ENCODE data around the gene NOTUM.
A peak's percentile ranks its signal among the peaks of the same experiment; 100 is the strongest.

NOTUM gene

GRCh38 chr17:81911277-81911961 lies 49.6 kb downstream of the NOTUM start, which contains the start of gene PCYT2:
Gene PCYT2 (minus strand): TSS chr17:81911399. CDS start chr17:81911355, 44 bp downstream.
- no peaks in the 10 kb centered on the region for H3K27me3 Mint-ChIP-seq
- peak; percentile 81 to 90 (median 87) for DNase-seq
- peak within 1 kb of the TSS; percentile 75 to 77 for H3K4me3 Mint-ChIP-seq
- peak; percentile 91 for ATAC-seq (replicated peaks)
- H3K4me1 Mint-ChIP-seq (ENCODE audit: low read depth in 2 of 2) = peaks cover 11 to 15% of the 10 kb centered on the region in 2 donors
- peak within 1 kb of the TSS in 1 of 2 donors; percentile 84 for H3K27ac Mint-ChIP-seq
- no peaks in the 10 kb centered on the region for H3K9me3 Mint-ChIP-seq
- peaks cover 43% of the 10 kb centered on the region for H3K36me3 Mint-ChIP-seq (ENCODE audit: insufficient read depth)

GRCh38 chr17:81910840-81911276 lies 50.1 kb downstream of the NOTUM start:
- Mint-ChIP-seq H3K27me3 (no peaks in the 10 kb centered on the region), H3K27ac (no peak overlapping the region), H3K36me3 (ENCODE audit: insufficient read depth) (peaks cover 37% of the 10 kb centered on the region), H3K9me3 (no peaks in the 10 kb centered on the region), H3K4me3 (peak overlapping the region; percentile 71 to 77), H3K4me1 (ENCODE audit: low read depth in 2 of 2) (peaks cover 10 to 14% of the 10 kb centered on the region in 2 donors)
- DNase-seq (no peak), ATAC-seq (replicated peaks) (no peak)

- H3K36me3 Mint-ChIP-seq (ENCODE audit: insufficient read depth) = peaks cover 33% of the 10 kb centered on the region
- no peaks in the 10 kb centered on the region for H3K9me3 Mint-ChIP-seq
- H3K4me3 Mint-ChIP-seq = peak overlapping the region; percentile 71 to 77
- H3K27ac Mint-ChIP-seq = no peak overlapping the region
- peaks cover 8 to 11% of the 10 kb centered on the region in 2 donors for H3K4me1 Mint-ChIP-seq (ENCODE audit: low read depth in 2 of 2)
- H3K27me3 Mint-ChIP-seq = no peaks in the 10 kb centered on the region
- no peak for DNase-seq
- no peak for ATAC-seq (replicated peaks)
Measured at GRCh38 chr17:81909966-81910839, 50.8 kb downstream of the NOTUM start.

GRCh38 chr17:81909231-81909630 lies 51.8 kb downstream of the NOTUM start:
- H3K27me3 Mint-ChIP-seq = no peaks in the 10 kb centered on the region
- ATAC-seq (replicated peaks) (no peak), DNase-seq (no peak)
- H3K4me1 Mint-ChIP-seq (ENCODE audit: low read depth in 2 of 2) = peaks cover 8 to 11% of the 10 kb centered on the region in 2 donors
- no peak overlapping the region for H3K27ac Mint-ChIP-seq
- H3K36me3 Mint-ChIP-seq (ENCODE audit: insufficient read depth) = peaks cover 25% of the 10 kb centered on the region
- no peaks in the 10 kb centered on the region for H3K9me3 Mint-ChIP-seq
- H3K4me3 Mint-ChIP-seq = peak overlapping the region in 1 of 2 donors; percentile 71

GRCh38 chr17:81908793-81909192 lies 52.2 kb downstream of the NOTUM start:
- DNase-seq (no peak), ATAC-seq (replicated peaks) (no peak)
- no peak overlapping the region for H3K4me3 Mint-ChIP-seq
- peaks cover 24% of the 10 kb centered on the region for H3K36me3 Mint-ChIP-seq (ENCODE audit: insufficient read depth)
- peaks cover 8 to 11% of the 10 kb centered on the region in 2 donors for H3K4me1 Mint-ChIP-seq (ENCODE audit: low read depth in 2 of 2)
- no peaks in the 10 kb centered on the region for H3K27me3 Mint-ChIP-seq
- no peaks in the 10 kb centered on the region for H3K9me3 Mint-ChIP-seq
- H3K27ac Mint-ChIP-seq = no peak overlapping the region

GRCh38 chr17:81907219-81908145 lies 53.5 kb downstream of the NOTUM start:
- H3K27me3 Mint-ChIP-seq = no peaks in the 10 kb centered on the region
- H3K9me3 Mint-ChIP-seq = no peaks in the 10 kb centered on the region
- H3K27ac Mint-ChIP-seq = no peak overlapping the region
- H3K4me3 Mint-ChIP-seq = no peak overlapping the region
- peaks cover 8% of the 10 kb centered on the region in 2 donors for H3K4me1 Mint-ChIP-seq (ENCODE audit: low read depth in 2 of 2)
- H3K36me3 Mint-ChIP-seq (ENCODE audit: insufficient read depth) = peaks cover 16% of the 10 kb centered on the region
- DNase-seq = no peak
- ATAC-seq (replicated peaks) = no peak

- Mint-ChIP-seq H3K27ac (no peak overlapping the region), H3K4me3 (no peak overlapping the region), H3K9me3 (no peaks in the 10 kb centered on the region), H3K36me3 (ENCODE audit: insufficient read depth) (peaks cover 12% of the 10 kb centered on the region), H3K4me1 (ENCODE audit: low read depth in 2 of 2) (peaks cover 6% of the 10 kb centered on the region in 2 donors), H3K27me3 (no peaks in the 10 kb centered on the region)
- ATAC-seq (replicated peaks) = no peak
- DNase-seq = no peak
Measured at GRCh38 chr17:81906476-81907218, 54.3 kb downstream of the NOTUM start.

GRCh38 chr17:81905993-81906392 lies 55.0 kb downstream of the NOTUM start:
- Mint-ChIP-seq H3K27ac (no peak overlapping the region), H3K4me1 (ENCODE audit: low read depth in 2 of 2) (peaks cover 4 to 6% of the 10 kb centered on the region in 2 donors), H3K36me3 (ENCODE audit: insufficient read depth) (peaks cover 9% of the 10 kb centered on the region), H3K9me3 (no peaks in the 10 kb centered on the region), H3K27me3 (peaks cover 3 to 6% of the 10 kb centered on the region in 2 donors), H3K4me3 (no peak overlapping the region)
- no peak for ATAC-seq (replicated peaks)
- no peak for DNase-seq

- no peak for DNase-seq
- no peak overlapping the region for H3K27ac Mint-ChIP-seq
- ATAC-seq (replicated peaks) = no peak
- H3K36me3 Mint-ChIP-seq (ENCODE audit: insufficient read depth) = peaks cover 9% of the 10 kb centered on the region
- H3K27me3 Mint-ChIP-seq = peaks cover 8 to 11% of the 10 kb centered on the region in 2 donors
- peaks cover 4 to 10% of the 10 kb centered on the region in 2 donors for H3K4me1 Mint-ChIP-seq (ENCODE audit: low read depth in 2 of 2)
- no peak overlapping the region for H3K4me3 Mint-ChIP-seq
- no peaks in the 10 kb centered on the region for H3K9me3 Mint-ChIP-seq
Measured at GRCh38 chr17:81905424-81905875, 55.5 kb downstream of the NOTUM start.

GRCh38 chr17:81904600-81905423 lies 56.2 kb downstream of the NOTUM start:
- Mint-ChIP-seq H3K36me3 (ENCODE audit: insufficient read depth) (peaks cover 9% of the 10 kb centered on the region), H3K27ac (no peak overlapping the region), H3K4me1 (ENCODE audit: low read depth in 2 of 2) (peaks cover 0 to 7% of the 10 kb centered on the region in 2 donors), H3K27me3 (peaks cover 8 to 12% of the 10 kb centered on the region in 2 donors), H3K4me3 (no peak overlapping the region), H3K9me3 (no peaks in the 10 kb centered on the region)
- no peak for ATAC-seq (replicated peaks)
- DNase-seq = no peak

GRCh38 chr17:81903896-81904599 lies 56.9 kb downstream of the NOTUM start:
- H3K27me3 Mint-ChIP-seq = peaks cover 8 to 12% of the 10 kb centered on the region in 2 donors
- no peaks in the 10 kb centered on the region for H3K9me3 Mint-ChIP-seq
- ATAC-seq (replicated peaks) = no peak
- no peak for DNase-seq
- no peak overlapping the region for H3K4me3 Mint-ChIP-seq
- peaks cover 0 to 7% of the 10 kb centered on the region in 2 donors for H3K4me1 Mint-ChIP-seq (ENCODE audit: low read depth in 2 of 2)
- H3K27ac Mint-ChIP-seq = no peak overlapping the region
- peaks cover 14% of the 10 kb centered on the region for H3K36me3 Mint-ChIP-seq (ENCODE audit: insufficient read depth)
